Amygdala (tissue), 56 donors: ENCODE results near the gene ZNF410.
"Not testable (repeated sequence)": the region's sequence is repeated elsewhere in the genome, so short reads cannot be mapped to it uniquely, and the experiment has no call there.

Experiments used
- DNase-seq, 56 donors: peaks; one replicate each; lab custom pipeline; 2025; lab: John Stamatoyannopoulos, UW

The ZNF410 gene, protein sequence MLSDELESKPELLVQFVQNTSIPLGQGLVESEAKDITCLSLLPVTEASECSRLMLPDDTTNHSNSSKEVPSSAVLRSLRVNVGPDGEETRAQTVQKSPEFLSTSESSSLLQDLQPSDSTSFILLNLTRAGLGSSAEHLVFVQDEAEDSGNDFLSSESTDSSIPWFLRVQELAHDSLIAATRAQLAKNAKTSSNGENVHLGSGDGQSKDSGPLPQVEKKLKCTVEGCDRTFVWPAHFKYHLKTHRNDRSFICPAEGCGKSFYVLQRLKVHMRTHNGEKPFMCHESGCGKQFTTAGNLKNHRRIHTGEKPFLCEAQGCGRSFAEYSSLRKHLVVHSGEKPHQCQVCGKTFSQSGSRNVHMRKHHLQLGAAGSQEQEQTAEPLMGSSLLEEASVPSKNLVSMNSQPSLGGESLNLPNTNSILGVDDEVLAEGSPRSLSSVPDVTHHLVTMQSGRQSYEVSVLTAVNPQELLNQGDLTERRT

DNA sequence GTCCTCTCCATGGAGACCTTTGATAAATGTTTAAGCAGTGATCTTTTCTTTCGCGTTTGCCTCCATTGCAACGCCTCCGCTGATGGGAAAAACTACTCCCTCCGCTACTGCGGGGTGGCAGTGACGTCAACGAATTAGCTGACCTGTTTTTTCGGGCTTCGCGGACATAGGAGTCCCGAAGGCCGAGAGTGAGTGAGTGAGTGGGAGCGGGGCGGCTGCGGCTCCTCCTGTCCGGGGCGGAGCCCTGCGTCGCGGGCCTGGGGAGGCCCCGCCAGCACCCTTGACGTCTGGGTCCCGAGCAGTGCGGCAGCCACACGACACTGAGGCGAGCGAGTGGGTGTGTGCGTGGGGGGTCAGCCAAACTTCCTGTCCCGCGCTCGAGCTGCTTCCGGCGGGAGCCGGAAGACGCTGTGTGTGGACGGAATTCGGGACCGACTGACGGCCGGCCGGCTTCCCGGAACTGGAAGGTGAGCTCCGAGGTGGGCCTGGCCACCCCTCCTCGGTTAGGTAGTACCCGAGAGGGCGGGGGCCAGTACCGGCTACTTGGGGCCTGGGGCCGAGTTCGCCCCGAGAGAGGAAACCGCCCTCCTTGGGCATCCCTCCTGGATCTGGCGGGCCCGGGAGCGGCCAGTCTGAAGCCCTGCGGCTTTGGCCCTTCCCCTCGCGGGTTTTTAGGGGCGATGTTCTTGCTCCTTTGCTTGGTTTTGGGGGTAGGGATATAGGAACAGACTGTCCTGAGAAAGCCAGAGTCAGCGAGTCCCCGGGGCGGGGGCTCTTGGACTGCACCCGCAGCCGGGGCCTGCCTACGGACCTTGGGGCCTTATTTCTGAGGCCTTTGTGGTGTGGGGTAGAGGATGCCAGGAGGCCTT, at the start of gene ZNF410:
Gene ZNF410, plus strand, starts transcription at position 411 of the 869 bp plus-strand sequence. CDS start 5,317 bp downstream, outside the sequence.
- DNase-seq = peak; percentile 57 to 94 (median 84)

DNA sequence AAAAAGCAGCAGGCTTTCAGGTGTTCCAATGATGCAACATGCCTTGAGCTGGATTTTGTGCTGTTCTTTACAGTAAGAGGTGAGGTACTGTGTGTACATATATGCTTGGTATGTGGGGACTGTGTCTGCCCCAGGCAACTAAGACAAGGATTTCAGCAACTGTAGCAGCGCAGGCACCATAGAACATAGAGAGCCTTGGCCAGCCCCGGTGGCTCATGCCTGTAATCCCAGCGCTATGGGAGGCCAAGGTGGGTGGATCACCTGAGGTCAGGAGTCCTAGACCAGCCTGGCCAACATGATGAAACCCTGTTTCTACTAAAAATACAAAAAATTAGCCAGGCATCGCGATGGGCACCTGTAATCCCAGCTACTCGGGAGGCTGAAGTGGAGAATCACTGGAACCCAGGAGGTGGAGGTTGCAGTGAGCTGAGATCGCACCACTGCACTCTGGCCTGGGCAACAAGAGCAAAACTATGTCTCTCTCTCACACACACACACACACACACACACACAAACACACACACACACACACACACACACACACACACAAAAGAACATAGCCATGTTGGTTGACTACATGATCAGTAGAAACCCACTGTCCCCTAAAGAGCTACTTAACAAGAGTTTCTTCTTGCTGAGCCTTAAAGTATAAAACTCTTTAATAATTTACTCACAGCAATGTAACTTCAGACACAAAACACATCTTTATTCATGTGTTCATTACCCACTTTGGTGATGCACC, 48.2 kb upstream of the ZNF410 start:
- DNase-seq = not testable (repeated sequence)

DNA sequence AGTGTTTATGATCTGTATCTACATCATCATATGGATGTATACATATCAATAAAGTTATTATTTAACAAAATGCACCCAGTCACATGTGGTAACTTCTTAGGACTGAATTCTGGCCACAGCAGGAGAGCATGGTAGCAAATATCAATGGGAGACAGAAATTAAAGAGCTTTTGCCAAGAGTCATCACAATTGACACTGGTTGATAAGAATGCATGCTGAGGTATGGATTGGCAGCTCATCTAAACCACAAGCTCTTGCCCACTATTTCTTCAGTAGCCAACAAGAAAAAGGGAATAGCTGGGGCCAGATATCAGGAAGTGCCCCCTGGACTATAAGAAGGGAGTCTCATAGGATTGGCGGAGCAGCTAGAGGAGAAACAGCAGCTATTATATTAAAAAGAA, 44.5 kb upstream of the ZNF410 start:
- DNase-seq = no peak

DNA sequence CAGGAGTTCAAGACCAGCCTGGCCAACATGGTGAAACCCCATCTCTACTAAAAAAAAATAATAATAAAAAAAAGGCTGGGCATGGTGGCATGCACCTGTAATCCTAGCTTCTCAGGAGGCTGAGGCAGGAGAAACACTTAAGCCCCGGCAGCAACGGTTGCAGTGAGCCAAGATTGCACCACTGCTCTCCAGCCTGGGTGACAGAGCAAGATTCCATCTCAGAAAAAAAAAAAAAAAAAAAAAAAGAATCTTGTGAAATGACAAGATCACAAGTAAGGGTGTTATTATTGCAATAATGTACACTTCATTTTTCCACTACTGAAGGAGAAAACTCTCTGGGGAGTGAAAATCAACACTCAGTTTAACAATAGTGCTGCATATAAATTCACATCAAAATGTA, 43.8 kb upstream of the ZNF410 start:
- DNase-seq = no peak

DNA sequence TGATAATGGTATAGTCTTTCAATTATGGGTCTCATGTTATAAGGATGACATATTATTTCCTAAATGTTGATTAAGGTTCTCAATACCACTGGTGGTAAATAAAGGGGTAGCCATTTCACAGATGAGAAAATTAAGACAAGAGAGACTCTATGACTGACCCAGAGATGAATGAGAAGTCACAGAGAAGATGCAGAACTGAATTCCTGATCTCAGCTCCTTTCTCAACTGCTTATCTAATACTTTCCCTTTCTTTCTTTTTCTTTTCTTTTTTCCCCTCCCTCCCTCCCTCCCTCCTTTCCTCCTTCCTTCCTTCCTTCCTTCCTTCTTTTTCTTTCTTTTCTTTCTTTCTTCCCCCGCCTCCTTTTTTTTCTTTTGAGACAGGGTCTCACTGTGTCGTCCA, 43.4 kb upstream of the ZNF410 start:
- DNase-seq = no peak

DNA sequence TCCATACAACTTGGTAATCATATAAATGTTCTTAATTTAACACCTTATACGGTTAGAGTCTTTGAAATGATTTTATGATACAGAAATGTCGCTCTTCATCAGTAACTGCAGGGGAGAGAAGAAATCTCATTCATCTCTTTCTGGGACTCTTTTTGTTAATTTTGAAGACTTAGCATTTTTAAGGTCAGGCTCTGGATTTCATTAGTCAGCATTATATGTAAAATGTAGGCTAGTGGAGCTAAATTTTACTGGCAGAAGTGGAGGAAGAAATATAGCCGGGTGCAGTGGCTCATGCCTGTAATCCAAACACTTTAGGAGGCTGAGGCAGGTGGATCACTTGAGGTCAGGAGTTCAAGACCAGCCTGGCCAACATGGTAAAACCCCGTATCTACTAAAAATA, 39.7 kb upstream of the ZNF410 start:
- no peak for DNase-seq

DNA sequence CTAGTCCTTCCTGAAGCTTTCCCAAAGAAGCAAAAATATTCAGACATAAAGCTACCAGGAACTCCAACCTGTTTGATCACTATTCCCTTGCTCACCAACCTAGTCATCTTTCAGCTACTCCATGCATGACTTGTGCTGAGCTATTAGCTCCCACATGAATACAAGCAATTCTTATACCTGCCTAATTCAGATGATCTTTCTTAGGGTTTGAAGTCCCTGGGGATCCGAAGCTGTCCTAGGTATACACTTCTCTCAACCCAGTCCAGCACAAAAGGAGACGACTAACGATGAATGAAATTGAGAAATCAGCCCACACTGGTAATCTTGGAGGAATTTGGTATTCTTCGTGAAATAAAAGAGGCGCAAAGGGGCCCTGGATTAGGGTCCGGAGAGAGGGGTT, 35.7 kb upstream of the ZNF410 start:
- DNase-seq = no peak

DNA sequence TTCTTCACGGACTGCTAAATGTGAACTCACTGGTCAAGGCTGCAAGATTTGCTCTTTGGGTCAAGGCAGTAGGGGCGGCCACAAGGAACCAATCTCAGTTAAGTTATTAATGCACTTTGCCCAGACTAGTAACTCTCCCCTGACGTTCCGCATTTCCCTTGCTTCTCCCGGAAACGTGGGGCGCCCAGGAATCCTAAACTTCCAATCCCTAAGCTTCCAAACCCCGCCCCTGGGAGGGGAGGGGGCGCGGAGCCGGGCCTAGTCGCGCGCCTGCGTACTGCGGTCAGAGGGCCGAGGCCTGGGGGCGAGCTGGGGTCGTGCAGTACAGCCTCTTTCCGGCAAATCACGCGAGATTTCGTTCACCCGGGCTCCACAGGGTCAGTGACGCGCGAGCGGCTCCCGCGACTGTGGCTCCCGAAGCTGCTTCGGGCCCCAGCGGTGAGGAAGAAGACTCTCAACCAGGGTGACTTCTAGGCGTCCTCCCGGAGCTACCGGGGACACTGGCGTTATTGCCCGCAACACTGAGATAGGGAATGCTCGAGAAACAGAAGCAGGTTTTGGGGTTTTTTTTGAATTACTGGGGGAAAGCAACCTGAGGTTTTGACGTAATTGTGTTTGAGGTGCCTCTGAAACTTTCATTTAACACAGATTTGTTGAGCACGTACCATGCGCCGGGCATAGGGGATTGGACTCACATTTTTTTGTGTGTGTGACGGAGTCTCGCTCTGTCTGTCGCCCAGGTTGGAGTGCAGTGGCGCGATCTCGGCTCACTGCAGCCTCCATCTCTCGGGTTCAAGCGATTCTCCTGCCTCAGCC, 34.9 kb upstream of the ZNF410 start, which contains the start of gene PTGR2:
Gene PTGR2, plus strand, starts transcription at position 265 of the 816 bp plus-strand sequence. CDS start 7,032 bp downstream, outside the sequence.
- DNase-seq = peak; percentile 38 to 94 (median 86)

DNA sequence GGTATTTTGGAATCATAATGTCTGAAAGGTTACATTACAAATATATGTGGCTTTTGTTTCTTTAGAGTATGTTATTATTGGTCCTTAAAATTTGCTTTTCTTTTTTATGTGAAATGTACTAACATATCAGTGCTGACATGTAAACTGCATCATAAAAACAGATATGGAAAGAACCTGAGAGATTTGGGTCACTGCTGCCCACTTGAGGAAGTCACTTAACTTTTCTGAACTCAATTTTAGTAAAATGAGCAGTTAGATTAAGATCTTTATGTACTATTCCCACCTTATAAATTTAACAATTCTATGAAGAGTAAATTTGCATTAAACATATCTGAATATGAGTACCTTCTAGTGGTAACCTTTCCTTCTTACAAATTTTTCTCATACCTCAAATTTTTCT, 27.5 kb upstream of the ZNF410 start:
- DNase-seq = no peak

DNA sequence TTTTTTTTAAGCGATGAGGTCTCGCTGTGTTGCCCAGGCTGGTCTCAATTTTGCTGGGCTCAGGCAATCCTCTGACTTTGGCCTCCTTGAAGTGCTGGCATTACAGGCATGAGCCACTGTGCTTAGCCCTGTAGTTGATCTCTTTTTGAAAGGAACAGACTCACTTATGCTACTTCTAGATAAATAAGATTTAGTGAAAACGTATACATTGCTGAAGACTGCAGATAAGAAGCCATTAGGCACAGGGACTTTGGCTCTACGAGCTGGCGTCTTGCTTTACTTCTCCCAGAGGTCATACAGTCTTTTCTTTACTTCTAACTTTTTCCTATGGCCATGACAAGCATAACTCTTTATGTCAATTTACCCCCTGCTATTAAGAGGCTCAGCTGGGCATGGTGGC, 25.6 kb upstream of the ZNF410 start:
- no peak for DNase-seq

DNA sequence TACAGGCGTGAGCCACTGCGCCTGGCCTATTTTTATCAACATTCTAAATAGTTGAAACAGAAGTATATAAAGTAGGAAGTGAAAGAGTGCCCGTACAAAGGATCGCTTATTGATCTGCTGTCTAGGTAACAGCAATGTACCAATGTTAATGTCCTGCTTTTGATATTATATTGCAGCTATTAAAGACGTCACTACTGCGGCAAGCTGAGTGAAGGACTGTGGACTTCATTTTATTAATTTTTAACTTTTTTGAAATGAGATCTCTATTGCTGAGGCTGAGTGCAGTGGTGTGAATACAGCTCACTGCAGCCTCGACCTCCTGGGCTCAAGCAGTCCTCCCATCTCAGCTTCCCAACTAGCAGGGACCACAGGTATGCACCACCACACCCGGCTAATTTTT, 24.2 kb upstream of the ZNF410 start:
- DNase-seq = no peak

DNA sequence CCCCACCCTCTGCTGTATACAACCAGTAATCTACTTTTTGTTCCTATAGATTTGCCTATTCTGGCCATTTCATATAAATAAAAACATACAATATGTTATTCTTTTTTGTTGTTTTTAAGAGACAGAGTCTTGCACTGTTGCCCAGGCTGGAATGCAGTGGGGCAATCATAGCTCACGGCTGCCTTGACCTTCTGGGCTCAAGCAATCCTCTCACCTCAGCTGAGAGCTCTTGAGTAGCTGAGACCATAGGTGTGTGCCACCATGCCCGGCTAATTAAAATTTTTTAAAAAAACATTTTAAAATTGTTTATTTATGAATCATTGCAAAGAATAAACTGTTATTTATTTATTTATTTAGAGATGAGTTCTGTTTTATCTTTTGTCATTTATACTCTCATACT, 23.4 kb upstream of the ZNF410 start:
- no peak for DNase-seq

DNA sequence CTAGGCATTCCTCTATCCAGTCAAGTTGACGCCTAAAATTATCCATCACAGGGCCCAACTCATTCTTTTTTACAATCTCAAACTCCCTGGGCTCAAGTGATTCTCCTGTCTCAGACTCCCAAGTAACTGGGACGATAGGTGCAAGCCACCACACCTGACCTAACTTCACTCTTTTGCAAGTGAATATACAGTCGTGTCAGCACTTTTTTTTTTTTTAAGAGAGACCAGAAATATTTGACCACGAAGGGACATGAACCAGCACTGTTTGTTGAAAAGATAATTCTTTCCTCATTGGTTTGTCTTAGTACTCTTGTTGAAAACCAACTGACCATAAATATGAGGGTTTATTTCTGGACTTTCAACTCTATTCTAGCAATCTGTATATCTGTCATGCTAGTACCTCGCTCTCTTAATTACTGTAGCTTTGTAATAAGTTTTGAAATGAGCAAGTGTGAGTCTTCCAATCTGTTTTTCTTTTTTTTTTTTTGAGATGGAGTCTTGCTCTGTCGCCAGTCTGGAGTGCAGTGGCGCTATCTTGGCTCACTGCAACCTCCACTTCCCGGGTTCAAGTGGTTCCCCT, 21.0 kb upstream of the ZNF410 start:
- DNase-seq = no peak

DNA sequence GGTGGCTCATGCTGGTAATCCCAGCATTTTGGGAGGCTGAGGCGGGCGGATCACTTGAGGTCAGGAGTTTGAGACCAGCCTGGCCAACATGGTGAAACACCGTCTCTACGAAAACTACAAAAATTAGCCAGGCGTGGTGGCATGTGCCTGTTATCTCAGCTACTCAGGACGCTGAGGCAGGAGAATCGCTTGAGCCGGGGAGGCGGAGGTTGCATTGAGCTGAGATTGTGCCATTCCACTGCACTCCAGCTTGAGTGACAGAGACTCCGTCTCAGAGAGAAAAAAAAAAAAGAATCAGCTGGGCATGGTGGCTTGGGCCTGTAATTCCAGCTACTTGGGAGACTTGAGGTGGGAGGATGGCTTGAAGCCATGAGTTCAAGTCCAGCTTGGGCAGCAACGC, 16.9 kb upstream of the ZNF410 start:
- DNase-seq = not testable (repeated sequence)

DNA sequence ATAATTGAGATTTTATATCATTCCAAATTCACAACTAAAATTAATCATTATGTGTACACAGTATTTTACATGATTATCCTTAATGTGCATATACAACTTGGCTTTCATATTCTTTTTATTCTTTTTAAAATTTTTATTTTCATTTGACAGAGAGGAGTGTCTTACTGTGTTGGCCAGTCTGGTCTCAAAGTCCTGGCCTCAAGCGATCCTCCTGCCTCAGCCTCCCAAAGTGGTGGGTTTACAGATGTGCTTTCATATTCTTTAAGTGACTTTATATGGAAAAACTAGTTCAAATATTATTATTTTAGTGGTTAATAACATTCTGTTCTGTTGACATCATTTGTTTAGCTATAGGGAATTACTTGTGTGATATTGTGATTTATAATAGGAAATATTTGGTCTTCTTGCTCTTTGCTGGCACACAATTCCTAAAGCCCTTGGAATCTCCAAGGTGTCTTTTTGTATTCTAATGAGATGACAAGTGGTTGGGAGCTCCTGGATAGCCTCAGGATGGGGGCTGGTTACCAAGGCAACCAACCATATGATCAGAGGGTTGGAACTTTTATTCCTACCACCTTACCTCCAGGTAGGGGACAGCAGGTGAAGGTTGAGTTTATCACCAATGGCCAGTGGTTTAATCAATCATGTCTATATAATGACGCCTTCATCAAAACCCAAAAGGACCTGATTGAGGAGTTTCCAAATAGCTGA, 16.0 kb upstream of the ZNF410 start:
- DNase-seq = no peak

DNA sequence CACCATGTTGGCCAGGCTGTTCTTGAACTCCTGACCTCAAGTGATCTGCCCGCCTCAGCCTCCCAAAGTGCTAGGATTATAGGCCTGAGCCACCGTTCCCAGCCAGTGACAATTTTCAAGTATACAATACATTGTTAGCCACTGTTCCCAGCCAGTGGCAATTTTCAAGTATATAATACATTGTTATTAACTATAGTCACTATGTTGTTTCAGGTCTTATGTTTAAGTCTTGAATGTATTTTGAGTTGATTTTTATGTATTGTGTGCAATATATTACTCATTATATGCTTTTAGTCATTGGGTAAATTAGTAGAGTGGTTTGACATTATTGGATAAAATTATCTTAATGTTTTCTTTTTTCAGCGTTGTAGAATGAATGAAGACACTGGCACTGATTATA, 13.0 kb upstream of the ZNF410 start:
- no peak for DNase-seq

DNA sequence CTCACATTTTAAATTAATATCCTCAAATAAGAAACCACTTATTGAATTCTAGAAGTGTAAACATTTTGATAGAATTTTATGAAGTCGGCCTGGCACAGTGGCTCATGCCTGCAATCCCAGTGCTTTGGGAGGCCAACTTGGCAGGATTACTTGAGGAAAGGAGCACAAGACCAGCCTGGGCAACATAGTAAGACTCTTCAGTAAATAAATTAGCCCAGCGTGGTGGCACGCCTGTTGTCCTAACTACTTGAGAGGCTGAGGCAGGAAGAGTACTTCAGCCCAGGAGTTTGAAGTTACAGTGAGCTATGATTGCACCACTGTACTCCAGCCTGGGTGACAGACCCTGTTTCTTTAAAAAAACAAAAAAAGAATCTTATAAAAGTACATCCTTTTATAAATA, 8.9 kb upstream of the ZNF410 start:
- peak in 1 of 56 donors; percentile 2 for DNase-seq

DNA sequence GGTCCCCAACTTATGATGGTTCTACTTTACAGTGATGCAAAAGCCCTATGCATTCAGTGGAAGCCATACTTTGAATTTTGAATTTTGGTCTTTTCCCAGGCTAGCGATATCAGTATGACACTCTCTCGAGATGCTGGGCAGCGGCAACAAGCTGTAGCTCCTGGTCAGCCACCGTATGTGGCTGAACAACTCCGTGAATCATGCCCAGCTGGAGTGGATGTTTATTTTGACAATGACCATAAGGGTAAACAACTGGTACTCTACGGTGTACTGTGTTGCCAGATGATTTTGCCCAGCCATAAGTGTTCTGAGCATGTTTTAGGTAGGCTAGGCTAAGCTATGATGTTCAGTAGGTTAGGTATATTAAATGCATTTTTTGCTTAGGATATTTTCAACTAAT, 8.2 kb upstream of the ZNF410 start:
- no peak for DNase-seq

DNA sequence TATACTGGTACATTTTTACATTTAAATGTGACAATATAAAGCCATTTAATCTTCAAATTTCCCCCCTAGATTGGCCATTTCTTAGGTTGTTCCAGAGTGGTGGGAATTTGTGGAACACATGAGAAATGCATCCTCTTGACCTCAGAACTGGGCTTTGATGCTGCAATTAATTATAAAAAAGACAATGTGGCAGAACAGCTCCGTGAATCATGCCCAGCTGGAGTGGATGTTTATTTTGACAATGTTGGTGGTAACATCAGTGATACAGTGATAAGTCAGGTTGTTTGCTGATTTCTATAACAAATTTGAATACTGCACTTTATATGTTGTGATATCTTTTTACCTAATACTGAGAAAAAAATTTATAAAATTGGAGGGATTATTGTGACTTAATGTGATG, 7.6 kb upstream of the ZNF410 start:
- DNase-seq = no peak
